Tibial artery (tissue), 4 donors: ENCODE measurements around the gene ZNF350.
"Not testable (repeated sequence)": the region's sequence is repeated elsewhere in the genome, so short reads cannot be mapped to it uniquely, and the experiment has no call there.

Experiments
- DNase-seq, 2 donors: peaks; one replicate each; pipeline ENCODE4 v3.0.0-alpha.2; 2019
- H3K27ac ChIP-seq, 2 donors: fragments of 200-600 bp; sonication (generic) in 1 of 2; 1 replicate in 1 of 2; 2 replicates in 1 of 2; pipeline ENCODE4 v1.5.1; 2018 to 2019; ENCODE audit warnings: mild to moderate bottlenecking in 1 of 2
- H3K27me3 ChIP-seq, 2 donors: fragments of 200-600 bp; sonication (generic) in 1 of 2; one replicate each; pipeline versions ENCODE4 v1.5.1 to v1.6.0; 2016 to 2019
- H3K36me3 ChIP-seq, 3 donors: fragments of 200-600 bp; sonication (generic) in 2 of 3; one replicate each; pipeline ENCODE4 v1.5.1; 2016 to 2019; ENCODE audit warnings: mild to moderate bottlenecking in 2 of 3
- H3K4me1 ChIP-seq, 4 donors: fragments of 200-600 bp; sonication (generic) in 2 of 4; 1 replicate in 3 of 4; 2 replicates in 1 of 4; pipeline ENCODE4 v1.5.1; 2016 to 2019
- H3K4me3 ChIP-seq, 2 donors: fragments of 200-600 bp; sonication (generic) in 1 of 2; 1 replicate in 1 of 2; 2 replicates in 1 of 2; pipeline ENCODE4 v1.5.1; 2018 to 2019; ENCODE audit warnings: mild to moderate bottlenecking in 2 of 2
- H3K9me3 ChIP-seq, 3 donors: fragments of 200-600 bp; sonication (generic) in 1 of 3; one replicate each; pipeline ENCODE4 v1.5.1; 2016 to 2019
- intact Hi-C: fragments of 100-400 bp; cut with DNase I; formaldehyde crosslinking; loops from one replicate; pipeline ENCODE4 v1.15.0; 2023; ENCODE audit warnings: low total_unique reads
- TF ChIP-seq, protein P1 (sequence below), 2 experiments: fragments of 200-600 bp in 1 of 2; fragments of 450-650 bp in 1 of 2; IDR thresholded peaks; one replicate each; pipeline ENCODE4 v1.5.1; 2017 to 2019; ENCODE audit warnings: antibody characterized with exemption in 2 of 2, mild to moderate bottlenecking in 1 of 2, moderate library complexity in 1 of 2

The ZNF350 gene

DNA sequence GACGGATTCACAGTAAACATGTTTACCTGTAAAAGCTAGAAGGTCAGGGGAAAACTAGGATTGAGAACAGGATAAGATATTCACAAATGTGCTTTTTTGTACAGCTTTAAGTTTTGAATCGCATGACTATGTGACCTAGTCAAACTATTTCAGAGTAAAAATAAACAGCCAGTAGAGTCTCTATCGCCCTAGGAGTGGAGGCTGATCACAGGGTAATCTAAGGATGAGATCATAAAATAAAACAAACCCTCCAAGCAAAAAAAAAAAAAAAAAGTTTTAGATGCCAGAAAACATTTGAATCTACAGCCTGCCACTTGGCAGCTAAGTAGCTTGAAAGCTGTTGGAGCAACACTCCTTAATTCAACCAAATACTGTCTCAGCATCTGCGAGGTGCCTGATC, 26.8 kb downstream of the ZNF350 start:
- TF ChIP-seq, protein P1, sequence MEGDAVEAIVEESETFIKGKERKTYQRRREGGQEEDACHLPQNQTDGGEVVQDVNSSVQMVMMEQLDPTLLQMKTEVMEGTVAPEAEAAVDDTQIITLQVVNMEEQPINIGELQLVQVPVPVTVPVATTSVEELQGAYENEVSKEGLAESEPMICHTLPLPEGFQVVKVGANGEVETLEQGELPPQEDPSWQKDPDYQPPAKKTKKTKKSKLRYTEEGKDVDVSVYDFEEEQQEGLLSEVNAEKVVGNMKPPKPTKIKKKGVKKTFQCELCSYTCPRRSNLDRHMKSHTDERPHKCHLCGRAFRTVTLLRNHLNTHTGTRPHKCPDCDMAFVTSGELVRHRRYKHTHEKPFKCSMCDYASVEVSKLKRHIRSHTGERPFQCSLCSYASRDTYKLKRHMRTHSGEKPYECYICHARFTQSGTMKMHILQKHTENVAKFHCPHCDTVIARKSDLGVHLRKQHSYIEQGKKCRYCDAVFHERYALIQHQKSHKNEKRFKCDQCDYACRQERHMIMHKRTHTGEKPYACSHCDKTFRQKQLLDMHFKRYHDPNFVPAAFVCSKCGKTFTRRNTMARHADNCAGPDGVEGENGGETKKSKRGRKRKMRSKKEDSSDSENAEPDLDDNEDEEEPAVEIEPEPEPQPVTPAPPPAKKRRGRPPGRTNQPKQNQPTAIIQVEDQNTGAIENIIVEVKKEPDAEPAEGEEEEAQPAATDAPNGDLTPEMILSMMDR (IDR thresholded peaks at IDR 0.05), result no peak
- H3K27me3 ChIP-seq, result no peaks in the 10 kb centered on the region
- peaks cover 0 to 3% (median 0%) of the 10 kb centered on the region in 4 donors for H3K4me1 ChIP-seq
- no peak overlapping the region for H3K4me3 ChIP-seq
- intact Hi-C loops, result no loop called here
- peak overlapping the region; percentile 39 to 48 for H3K27ac ChIP-seq
- H3K9me3 ChIP-seq, result peaks cover 0 to 96% (median 59%) of the 10 kb centered on the region in 3 donors
- no peak for DNase-seq
- peaks cover 38 to 50% (median 47%) of the 10 kb centered on the region in 3 donors for H3K36me3 ChIP-seq

DNA sequence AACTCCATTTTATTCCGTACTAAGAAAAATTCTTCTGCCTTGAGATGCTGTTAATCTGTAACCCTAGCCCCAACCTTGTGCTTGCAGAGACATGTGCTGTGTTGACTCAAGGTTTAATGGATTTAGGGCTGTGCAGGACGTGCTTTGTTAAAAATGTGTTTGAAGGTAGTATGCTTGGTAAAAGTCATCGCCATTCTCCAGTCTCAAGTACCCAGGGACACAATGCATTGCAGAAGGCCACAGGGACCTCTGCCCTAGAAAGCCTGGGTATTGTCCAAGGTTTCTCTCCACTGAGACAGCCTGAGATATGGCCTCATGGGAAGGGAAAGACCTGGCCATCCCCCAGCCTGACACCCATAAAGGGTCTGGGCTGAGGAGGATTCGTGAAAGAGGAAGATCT, 28.8 kb downstream of the ZNF350 start:
- Histone ChIP-seq H3K36me3 (peaks cover 18 to 34% (median 28%) of the 10 kb centered on the region in 3 donors), H3K9me3 (peaks cover 0 to 87% (median 48%) of the 10 kb centered on the region in 3 donors), H3K27ac (peak overlapping the region in 1 of 2 donors; percentile 48)
- H3K27me3 ChIP-seq, DNase-seq, H3K4me3 ChIP-seq, intact Hi-C loops, H3K4me1 ChIP-seq: not testable (repeated sequence)

DNA sequence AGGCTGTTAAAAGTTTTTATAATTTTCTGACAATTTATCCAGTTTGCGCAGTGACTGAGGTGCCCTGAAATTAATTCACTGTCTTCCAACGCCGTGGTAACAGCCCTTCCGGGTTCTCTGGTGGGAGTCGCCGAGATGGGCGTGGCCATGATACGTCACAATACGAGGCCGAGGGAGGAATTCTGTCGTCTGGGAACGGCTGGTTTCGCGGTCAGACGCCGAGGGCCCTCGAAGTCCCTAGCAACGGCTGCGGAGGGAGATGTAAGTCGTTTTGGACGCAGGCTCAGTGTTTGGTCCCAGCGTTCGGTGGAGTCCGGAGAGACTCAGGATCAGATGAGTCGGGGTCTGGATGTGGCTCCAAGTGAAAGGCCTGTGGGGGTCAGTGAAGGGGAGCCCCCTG, 37.7 kb downstream of the ZNF350 start:
- Histone ChIP-seq H3K27me3 (no peaks in the 10 kb centered on the region), H3K36me3 (peaks cover 20 to 34% (median 28%) of the 10 kb centered on the region in 3 donors), H3K27ac (peak overlapping the region in 1 of 2 donors; percentile 44), H3K9me3 (peaks cover 7 to 82% (median 76%) of the 10 kb centered on the region in 3 donors), H3K4me1 (no peaks in the 10 kb centered on the region), H3K4me3 (peak overlapping the region; percentile 20 to 45)
- intact Hi-C loops, result loop anchor here (5.0 kb wide), 1 partner anchor 722 kb away; the partner anchor contains the start of gene CD33
- peak in 1 of 2 donors; percentile 34 for DNase-seq
- TF ChIP-seq, protein P1 (IDR thresholded peaks at IDR 0.05), result no peak

DNA sequence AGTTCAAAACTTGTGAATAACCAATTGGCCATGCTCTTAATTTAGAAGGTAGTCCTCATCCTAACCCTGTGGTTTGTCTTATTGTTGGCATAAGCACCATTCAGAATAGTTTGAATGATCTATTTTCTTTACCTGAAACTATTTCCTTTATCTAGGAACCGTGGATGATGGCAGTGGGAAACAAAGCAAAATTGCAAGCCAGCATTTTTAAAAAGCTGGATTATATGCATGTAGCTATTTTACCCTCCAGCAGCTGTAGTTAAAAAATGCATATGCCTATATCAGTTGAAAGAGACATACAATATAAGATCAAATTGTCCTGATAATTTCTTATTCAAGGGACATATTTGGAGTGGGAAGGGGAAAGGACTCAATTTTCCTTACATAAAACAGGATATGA, 40.0 kb downstream of the ZNF350 start:
- intact Hi-C loops, result loop anchor here (5.0 kb wide), 1 partner anchor 719 kb away; the partner anchor contains the start of gene CD33
- no peaks in the 10 kb centered on the region for H3K4me1 ChIP-seq
- no peak overlapping the region for H3K4me3 ChIP-seq
- DNase-seq, result no peak
- H3K36me3 ChIP-seq, result peaks cover 44 to 57% (median 52%) of the 10 kb centered on the region in 3 donors
- peaks cover 7 to 99% (median 90%) of the 10 kb centered on the region in 3 donors for H3K9me3 ChIP-seq
- TF ChIP-seq, protein P1 (IDR thresholded peaks at IDR 0.05), result no peak
- no peaks in the 10 kb centered on the region for H3K27me3 ChIP-seq
- H3K27ac ChIP-seq, result no peak overlapping the region

DNA sequence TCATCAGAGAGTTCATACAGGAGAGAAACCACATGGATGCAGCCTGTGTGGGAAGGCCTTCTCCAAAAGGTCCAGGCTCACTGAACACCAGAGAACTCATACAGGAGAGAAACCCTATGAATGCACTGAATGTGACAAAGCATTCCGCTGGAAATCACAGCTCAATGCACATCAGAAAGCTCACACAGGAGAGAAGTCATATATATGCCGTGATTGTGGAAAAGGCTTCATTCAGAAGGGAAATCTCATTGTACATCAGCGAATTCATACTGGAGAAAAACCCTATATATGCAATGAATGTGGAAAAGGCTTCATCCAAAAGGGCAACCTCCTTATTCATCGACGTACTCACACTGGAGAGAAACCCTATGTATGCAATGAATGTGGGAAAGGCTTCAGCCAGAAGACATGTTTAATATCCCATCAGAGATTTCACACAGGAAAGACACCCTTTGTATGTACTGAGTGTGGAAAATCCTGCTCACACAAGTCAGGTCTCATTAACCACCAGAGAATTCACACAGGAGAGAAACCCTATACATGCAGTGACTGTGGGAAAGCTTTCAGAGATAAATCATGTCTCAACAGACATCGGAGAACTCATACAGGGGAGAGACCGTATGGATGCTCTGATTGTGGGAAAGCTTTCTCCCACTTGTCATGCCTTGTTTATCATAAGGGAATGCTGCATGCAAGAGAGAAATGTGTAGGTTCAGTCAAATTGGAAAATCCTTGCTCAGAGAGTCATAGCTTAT, 41.7 kb downstream of the ZNF350 start:
- Histone ChIP-seq H3K27me3 (no peaks in the 10 kb centered on the region), H3K4me3 (no peak overlapping the region), H3K27ac (no peak overlapping the region), H3K36me3 (peaks cover 60 to 74% (median 68%) of the 10 kb centered on the region in 3 donors), H3K4me1 (no peaks in the 10 kb centered on the region), H3K9me3 (peaks cover 10 to 100% (median 96%) of the 10 kb centered on the region in 3 donors)
- intact Hi-C loops, result loop anchor here (5.0 kb wide), 1 partner anchor 718 kb away; the partner anchor contains the start of gene CD33
- TF ChIP-seq, protein P1 (IDR thresholded peaks at IDR 0.05), result no peak
- no peak for DNase-seq

DNA sequence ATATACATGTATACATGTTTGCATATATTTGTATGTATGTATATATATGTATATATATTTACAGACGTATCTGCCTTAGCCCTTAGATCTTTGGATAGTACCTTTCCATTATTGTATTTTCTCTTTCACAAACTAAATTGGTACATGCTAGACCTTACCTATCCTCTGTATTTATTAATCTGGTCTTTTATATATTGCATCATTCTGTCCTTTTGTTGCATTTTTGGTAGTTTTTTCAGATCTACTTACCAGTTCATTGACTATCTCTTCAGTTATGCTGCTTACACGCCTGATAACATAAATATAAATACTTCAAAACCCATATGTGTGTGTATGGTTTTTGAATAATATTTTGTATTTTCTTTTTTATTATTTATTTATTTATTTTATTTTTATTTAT, 47.7 kb downstream of the ZNF350 start:
- intact Hi-C loops, result no loop called here

More for the DNA sequence above, 47.7 kb downstream of the ZNF350 start:
- Histone ChIP-seq H3K9me3 (peaks cover 2 to 100% (median 84%) of the 10 kb centered on the region in 3 donors), H3K4me1 (no peaks in the 10 kb centered on the region), H3K36me3 (peaks cover 99 to 100% (median 99%) of the 10 kb centered on the region in 3 donors), H3K27ac (no peak overlapping the region), H3K27me3 (no peaks in the 10 kb centered on the region), H3K4me3 (no peak overlapping the region)
- TF ChIP-seq, protein P1 (IDR thresholded peaks at IDR 0.05), result no peak
- DNase-seq, result no peak
